ENCODE data around the gene MLXIPL.

The MLXIPL gene

DNA sequence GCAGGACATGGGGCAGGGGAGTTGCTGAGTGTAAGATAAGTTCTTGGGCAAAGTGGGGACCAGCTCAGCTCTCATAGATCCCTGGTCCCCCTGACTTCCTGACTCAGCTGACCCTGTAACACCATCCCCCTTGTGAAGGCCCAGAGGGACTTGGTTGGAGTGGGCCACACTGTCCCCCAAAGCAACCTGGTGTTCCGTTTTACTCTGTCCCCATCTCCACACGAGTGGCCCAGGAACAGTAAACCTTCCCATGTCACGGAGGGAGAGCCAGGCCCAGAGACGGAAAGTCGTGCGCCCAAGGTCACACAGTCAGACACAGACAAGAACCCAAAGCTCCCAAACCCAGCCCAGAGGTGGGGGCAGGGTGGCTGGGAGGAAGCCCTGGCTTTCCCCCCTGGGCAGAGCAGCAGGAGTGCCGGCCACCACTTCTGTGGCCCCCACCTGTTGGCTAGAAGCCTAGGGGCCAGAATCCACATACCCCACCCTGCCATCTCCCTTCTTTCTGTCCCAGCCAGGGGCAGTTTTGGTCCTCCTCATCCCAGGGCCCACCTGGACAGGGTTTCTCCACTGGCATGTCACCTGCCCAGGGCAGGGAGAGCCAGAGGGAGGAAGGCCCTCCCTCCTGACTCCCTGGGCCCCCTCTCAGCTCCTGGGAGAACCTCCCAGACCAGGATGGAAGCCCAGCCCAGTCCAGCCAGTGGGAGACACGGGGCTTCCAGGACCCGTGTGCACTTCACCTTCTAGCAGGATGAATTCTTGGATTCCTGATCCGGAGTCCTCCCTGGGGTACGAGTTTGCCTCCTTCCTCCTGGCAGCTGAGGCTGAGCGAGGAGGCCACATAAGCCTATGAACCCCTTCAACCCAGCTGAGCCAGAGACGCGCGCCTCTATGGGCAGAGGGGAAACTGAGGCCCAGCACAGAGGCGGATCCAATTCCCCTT lies 22.7 kb upstream of the MLXIPL start:
- Histone ChIP-seq H3K9ac (no peak overlapping the region), H3K4me3 (IDR thresholded peaks at IDR 0.05; ENCODE audit: insufficient read depth, low read depth, low read length) (no peak overlapping the region), H4K20me1 (ENCODE audit: insufficient read depth) (no peaks in the 10 kb centered on the region), H3K27me3 (ENCODE audit: insufficient read depth, low read depth) (peaks cover 68% of the 10 kb centered on the region), H3K36me3 (ENCODE audit: insufficient read depth) (no peaks in the 10 kb centered on the region), H2AFZ (ENCODE audit: low read depth) (no peak overlapping the region), H3K27ac (no peak overlapping the region), H3K79me2 (ENCODE audit: insufficient read depth, low read depth) (no peaks in the 10 kb centered on the region), H3K4me1 (ENCODE audit: low read depth, poor library complexity, severe bottlenecking) (no peaks in the 10 kb centered on the region), H3K4me2 (no peak overlapping the region)
- TF ChIP-seq, protein P1, sequence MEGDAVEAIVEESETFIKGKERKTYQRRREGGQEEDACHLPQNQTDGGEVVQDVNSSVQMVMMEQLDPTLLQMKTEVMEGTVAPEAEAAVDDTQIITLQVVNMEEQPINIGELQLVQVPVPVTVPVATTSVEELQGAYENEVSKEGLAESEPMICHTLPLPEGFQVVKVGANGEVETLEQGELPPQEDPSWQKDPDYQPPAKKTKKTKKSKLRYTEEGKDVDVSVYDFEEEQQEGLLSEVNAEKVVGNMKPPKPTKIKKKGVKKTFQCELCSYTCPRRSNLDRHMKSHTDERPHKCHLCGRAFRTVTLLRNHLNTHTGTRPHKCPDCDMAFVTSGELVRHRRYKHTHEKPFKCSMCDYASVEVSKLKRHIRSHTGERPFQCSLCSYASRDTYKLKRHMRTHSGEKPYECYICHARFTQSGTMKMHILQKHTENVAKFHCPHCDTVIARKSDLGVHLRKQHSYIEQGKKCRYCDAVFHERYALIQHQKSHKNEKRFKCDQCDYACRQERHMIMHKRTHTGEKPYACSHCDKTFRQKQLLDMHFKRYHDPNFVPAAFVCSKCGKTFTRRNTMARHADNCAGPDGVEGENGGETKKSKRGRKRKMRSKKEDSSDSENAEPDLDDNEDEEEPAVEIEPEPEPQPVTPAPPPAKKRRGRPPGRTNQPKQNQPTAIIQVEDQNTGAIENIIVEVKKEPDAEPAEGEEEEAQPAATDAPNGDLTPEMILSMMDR (conservative IDR thresholded peaks at IDR 0.05; ENCODE audit: low read depth, low read length): no peak

DNA sequence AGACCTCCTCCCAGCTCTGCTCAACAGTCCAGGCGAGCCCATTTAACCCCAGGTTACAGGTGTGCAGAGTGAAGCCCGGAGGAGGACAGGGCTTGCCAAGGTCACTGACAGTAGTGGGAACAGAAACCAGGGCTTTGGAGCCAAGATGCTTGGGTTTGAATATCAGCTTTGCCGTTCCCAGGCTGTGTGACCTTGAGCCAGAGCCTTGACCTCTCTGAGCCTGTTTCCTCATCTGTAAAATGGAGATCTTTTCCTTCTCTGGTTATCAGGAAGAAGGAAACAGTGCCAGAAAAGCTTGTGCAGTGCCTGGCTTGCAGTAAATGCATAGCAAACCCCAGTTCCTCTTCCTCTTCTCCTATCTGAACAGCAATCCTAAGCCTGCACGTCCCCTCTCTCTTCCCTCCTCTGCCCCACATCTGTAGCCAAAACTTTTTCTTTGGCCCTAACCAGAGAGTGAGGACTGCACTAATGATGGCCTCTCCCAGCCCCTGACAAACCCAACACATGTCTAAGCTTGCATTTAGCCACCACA lies 21.4 kb upstream of the MLXIPL start:
- no peak overlapping the region for H3K27ac ChIP-seq
- H2AFZ ChIP-seq (ENCODE audit: low read depth): no peak overlapping the region
- H3K9ac ChIP-seq: no peak overlapping the region
- no peak overlapping the region for H3K4me3 ChIP-seq (IDR thresholded peaks at IDR 0.05; ENCODE audit: insufficient read depth, low read depth, low read length)
- H3K27me3 ChIP-seq (ENCODE audit: insufficient read depth, low read depth): peaks cover 62% of the 10 kb centered on the region
- H3K79me2 ChIP-seq (ENCODE audit: insufficient read depth, low read depth): no peaks in the 10 kb centered on the region
- no peaks in the 10 kb centered on the region for H3K4me1 ChIP-seq (ENCODE audit: low read depth, poor library complexity, severe bottlenecking)
- TF ChIP-seq, protein P1 (conservative IDR thresholded peaks at IDR 0.05; ENCODE audit: low read depth, low read length): no peak
- H4K20me1 ChIP-seq (ENCODE audit: insufficient read depth): no peaks in the 10 kb centered on the region
- H3K36me3 ChIP-seq (ENCODE audit: insufficient read depth): no peaks in the 10 kb centered on the region
- no peak overlapping the region for H3K4me2 ChIP-seq

DNA sequence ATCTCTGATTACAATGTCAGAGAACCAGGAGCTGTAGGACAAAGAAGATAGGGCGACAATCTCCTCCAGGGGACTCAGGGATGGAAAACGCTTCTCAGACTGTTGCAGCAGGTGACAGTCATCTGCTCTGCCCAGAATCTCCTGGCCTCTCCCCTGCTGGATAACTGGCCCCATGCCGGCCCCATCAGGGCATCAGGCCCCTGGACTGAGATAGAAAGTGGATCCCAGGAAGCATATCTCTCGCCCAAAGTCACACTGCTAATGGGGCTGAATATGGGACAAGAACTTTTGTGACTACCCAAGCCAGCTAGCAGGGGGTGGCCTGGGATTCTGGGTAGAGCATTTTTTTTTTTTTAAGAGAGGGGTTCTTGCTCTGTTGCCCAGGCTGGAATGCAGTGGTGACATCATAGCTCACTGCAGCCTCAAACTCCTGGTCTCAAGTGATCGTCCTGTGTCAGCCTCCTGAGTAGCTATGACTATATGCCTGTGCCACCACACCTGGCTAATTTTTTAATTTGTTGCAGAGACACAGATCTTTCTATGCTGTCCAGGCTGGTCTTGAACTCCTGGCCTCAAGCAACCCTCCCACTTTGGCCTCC lies 20.5 kb upstream of the MLXIPL start:
- Histone ChIP-seq H3K79me2 (ENCODE audit: insufficient read depth, low read depth) (no peaks in the 10 kb centered on the region), H3K27ac (no peak overlapping the region), H3K4me2 (no peak overlapping the region), H3K36me3 (ENCODE audit: insufficient read depth) (no peaks in the 10 kb centered on the region), H3K27me3 (ENCODE audit: insufficient read depth, low read depth) (peaks cover 58% of the 10 kb centered on the region), H3K4me3 (IDR thresholded peaks at IDR 0.05; ENCODE audit: insufficient read depth, low read depth, low read length) (no peak overlapping the region), H2AFZ (ENCODE audit: low read depth) (no peak overlapping the region), H4K20me1 (ENCODE audit: insufficient read depth) (no peaks in the 10 kb centered on the region), H3K4me1 (ENCODE audit: low read depth, poor library complexity, severe bottlenecking) (no peaks in the 10 kb centered on the region), H3K9ac (no peak overlapping the region)
- TF ChIP-seq, protein P1 (conservative IDR thresholded peaks at IDR 0.05; ENCODE audit: low read depth, low read length): no peak

DNA sequence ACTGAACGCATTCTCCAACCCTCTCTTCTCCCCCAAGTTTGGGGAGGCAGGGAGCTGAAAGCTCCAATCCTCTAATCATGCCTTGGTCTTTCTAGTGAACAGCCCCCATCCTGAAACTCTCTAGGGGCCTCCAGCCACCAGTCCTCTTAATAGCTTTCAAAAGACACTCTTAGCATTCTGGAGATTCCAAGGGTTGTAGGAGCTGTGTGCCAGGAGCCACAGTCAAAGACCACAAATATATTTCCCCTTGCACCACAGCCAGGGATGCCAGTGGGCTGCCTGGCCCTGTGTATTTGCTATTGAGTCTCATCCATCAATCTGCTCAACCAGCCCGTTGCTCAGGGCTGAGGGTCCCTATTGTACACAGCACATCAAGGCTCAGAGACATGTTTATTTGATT lies 18.5 kb upstream of the MLXIPL start:
- Histone ChIP-seq H3K4me2 (no peak overlapping the region), H4K20me1 (ENCODE audit: insufficient read depth) (no peaks in the 10 kb centered on the region), H3K4me1 (ENCODE audit: low read depth, poor library complexity, severe bottlenecking) (no peaks in the 10 kb centered on the region), H3K9ac (no peak overlapping the region), H3K27me3 (ENCODE audit: insufficient read depth, low read depth) (peaks cover 40% of the 10 kb centered on the region), H3K36me3 (ENCODE audit: insufficient read depth) (no peaks in the 10 kb centered on the region), H3K4me3 (IDR thresholded peaks at IDR 0.05; ENCODE audit: insufficient read depth, low read depth, low read length) (no peak overlapping the region), H2AFZ (ENCODE audit: low read depth) (no peak overlapping the region), H3K79me2 (ENCODE audit: insufficient read depth, low read depth) (no peaks in the 10 kb centered on the region), H3K27ac (no peak overlapping the region)
- TF ChIP-seq, protein P1 (conservative IDR thresholded peaks at IDR 0.05; ENCODE audit: low read depth, low read length): no peak
